Uterus (tissue), 4 donors: ENCODE results near the gene FOXN3. TPM values are rescaled to one million over a fixed set of nuclear protein-coding genes. Genes with fewer than 3 reads are reported as not detected.

Source experiments
- DNase-seq, 2 donors: peaks; one replicate each; pipeline ENCODE4 v3.0.0-alpha.2; 2019 to 2020
- H3K27ac ChIP-seq, 2 donors: fragments of 200-600 bp; sonication (generic); 1 replicate in 1 of 2; 2 replicates in 1 of 2; pipeline ENCODE4 v1.5.1; 2016 to 2018
- H3K27me3 ChIP-seq, 2 donors: fragments of 200-600 bp; sonication (generic); one replicate each; pipeline ENCODE4 v1.5.1; 2018 to 2019; ENCODE audit warnings: control low read depth in 1 of 2
- H3K36me3 ChIP-seq, 2 donors: fragments of 200-600 bp; sonication (generic); one replicate each; pipeline ENCODE4 v1.5.1; 2019; ENCODE audit warnings: control low read depth in 1 of 2
- H3K4me1 ChIP-seq, 2 donors: fragments of 200-600 bp; sonication (generic); one replicate each; pipeline ENCODE4 v1.5.1; 2018 to 2019; ENCODE audit warnings: control low read depth in 1 of 2
- H3K4me3 ChIP-seq, 2 donors: fragments of 200-600 bp; sonication (generic); 1 replicate in 1 of 2; 2 replicates in 1 of 2; pipeline ENCODE4 v1.5.1; 2018 to 2019; ENCODE audit warnings: mild to moderate bottlenecking in 1 of 2
- H3K9me3 ChIP-seq, 2 donors: fragments of 200-600 bp; sonication (generic); one replicate each; pipeline ENCODE4 v1.5.1; 2019; ENCODE audit warnings: control low read depth in 1 of 2
- POLR2A ChIP-seq, 2 donors: fragments of 450-650 bp; IDR thresholded peaks; one replicate each; pipeline ENCODE4 v1.6.1; 2016; ENCODE audit warnings: antibody characterized with exemption in 2 of 2, mild to moderate bottlenecking in 1 of 2, moderate library complexity in 1 of 2
- intact Hi-C: fragments of 100-400 bp; cut with DNase I; formaldehyde crosslinking; loops from one replicate; pipeline ENCODE4 v1.15.1; 2023; ENCODE audit warnings: low total_unique reads
- total RNA-seq, 4 donors: library from RNA; depleted of rRNA in 3 of 4; stranded (reverse); fragments of >200 nt in 3 of 4; gene quantifications; one replicate each; pipeline versions ENCODE4 v1.1.0 to v1.2.4, GENCODE V29; 2014 to 2023
- TF ChIP-seq, protein P1 (sequence below), 4 experiments: fragments of 200-600 bp in 2 of 4; fragments of 450-650 bp in 2 of 4; sonication (generic) in 2 of 4; IDR thresholded peaks; one replicate each; pipeline ENCODE4 v1.5.1; 2016 to 2019; ENCODE audit warnings: antibody characterized with exemption in 4 of 4, mild to moderate bottlenecking in 2 of 4, moderate library complexity in 1 of 4
- donor health status: DM: yes; HTN: yes; CAD: no.

Gene FOXN3
- total RNA-seq, 4 donors from 2014 or later, result 37.7 to 103 (median 74.9) TPM

DNA sequence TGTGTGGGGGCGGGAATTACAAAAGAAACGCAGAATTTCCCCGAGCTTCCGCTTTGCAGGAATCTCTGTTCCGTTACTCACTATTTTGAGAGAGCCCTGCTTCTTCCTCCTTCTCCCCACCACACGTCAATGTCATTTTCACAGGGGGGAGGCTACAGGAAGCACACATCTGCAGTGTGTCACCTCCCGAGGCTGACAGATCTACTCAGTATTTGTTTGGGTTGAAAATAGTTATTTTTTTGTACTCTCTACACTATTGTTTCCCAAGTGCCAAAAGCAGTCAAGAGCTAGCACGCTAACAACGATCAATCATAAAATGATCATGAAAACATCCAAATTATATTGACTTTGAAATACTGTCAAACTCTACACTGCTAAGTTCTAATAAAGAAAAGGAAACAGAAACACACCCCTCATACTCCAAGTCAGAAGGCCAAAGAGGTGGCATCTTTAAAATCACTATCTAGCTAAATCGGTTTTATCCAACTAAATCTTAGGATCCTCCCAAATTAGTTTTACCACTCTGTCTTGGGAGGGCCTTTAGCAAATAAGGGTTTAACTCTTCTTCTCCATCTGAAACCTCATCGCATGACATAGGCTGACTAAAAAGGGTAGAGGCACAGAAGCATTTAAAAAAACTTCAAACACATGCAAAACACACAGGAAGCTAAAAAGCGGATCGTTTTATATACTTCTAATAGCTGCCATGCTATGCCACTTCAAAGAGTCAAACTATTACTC, 51.8 kb downstream of the FOXN3 start:
- intact Hi-C loops, result no loop called here
- no peak for TF ChIP-seq POLR2A (IDR thresholded peaks at IDR 0.05)
- TF ChIP-seq, protein P1, sequence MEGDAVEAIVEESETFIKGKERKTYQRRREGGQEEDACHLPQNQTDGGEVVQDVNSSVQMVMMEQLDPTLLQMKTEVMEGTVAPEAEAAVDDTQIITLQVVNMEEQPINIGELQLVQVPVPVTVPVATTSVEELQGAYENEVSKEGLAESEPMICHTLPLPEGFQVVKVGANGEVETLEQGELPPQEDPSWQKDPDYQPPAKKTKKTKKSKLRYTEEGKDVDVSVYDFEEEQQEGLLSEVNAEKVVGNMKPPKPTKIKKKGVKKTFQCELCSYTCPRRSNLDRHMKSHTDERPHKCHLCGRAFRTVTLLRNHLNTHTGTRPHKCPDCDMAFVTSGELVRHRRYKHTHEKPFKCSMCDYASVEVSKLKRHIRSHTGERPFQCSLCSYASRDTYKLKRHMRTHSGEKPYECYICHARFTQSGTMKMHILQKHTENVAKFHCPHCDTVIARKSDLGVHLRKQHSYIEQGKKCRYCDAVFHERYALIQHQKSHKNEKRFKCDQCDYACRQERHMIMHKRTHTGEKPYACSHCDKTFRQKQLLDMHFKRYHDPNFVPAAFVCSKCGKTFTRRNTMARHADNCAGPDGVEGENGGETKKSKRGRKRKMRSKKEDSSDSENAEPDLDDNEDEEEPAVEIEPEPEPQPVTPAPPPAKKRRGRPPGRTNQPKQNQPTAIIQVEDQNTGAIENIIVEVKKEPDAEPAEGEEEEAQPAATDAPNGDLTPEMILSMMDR (IDR thresholded peaks at IDR 0.05), result no peak
- no peaks in the 10 kb centered on the region for H3K9me3 ChIP-seq
- no peaks in the 10 kb centered on the region for H3K27me3 ChIP-seq
- H3K27ac ChIP-seq, result peak overlapping the region in 1 of 2 donors; percentile 15
- DNase-seq, result peak; percentile 32 to 34
- no peak overlapping the region for H3K4me3 ChIP-seq
- no peaks in the 10 kb centered on the region for H3K36me3 ChIP-seq
- peaks cover 0 to 7% of the 10 kb centered on the region in 2 donors for H3K4me1 ChIP-seq

DNA sequence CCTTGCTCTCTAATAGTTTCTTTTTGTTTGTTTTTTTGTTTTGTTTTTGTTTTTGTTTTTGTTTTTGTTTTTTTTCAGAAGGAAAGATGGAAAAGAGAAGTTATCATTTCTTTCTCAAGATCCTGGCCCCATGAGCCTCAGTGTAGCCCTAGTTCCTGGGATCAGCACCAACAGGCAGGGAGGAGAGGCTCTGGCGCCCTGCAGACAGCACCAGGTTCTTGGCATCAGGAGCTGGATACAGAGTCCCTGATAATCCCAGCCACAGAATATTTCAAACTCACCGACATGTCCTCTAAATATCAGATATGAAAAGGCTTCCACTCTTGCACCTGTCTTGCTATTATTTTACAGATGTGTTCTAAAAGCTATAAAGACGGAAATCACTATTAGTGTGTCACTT, 52.7 kb downstream of the FOXN3 start:
- H3K36me3 ChIP-seq, result no peaks in the 10 kb centered on the region
- no peak overlapping the region for H3K4me3 ChIP-seq
- intact Hi-C loops, result no loop called here
- no peak overlapping the region for H3K27ac ChIP-seq
- no peak for DNase-seq
- no peaks in the 10 kb centered on the region for H3K27me3 ChIP-seq
- TF ChIP-seq, protein P1 (IDR thresholded peaks at IDR 0.05), result no peak
- TF ChIP-seq POLR2A (IDR thresholded peaks at IDR 0.05), result no peak
- H3K4me1 ChIP-seq, result peaks cover 0 to 7% of the 10 kb centered on the region in 2 donors
- H3K9me3 ChIP-seq, result no peaks in the 10 kb centered on the region

DNA sequence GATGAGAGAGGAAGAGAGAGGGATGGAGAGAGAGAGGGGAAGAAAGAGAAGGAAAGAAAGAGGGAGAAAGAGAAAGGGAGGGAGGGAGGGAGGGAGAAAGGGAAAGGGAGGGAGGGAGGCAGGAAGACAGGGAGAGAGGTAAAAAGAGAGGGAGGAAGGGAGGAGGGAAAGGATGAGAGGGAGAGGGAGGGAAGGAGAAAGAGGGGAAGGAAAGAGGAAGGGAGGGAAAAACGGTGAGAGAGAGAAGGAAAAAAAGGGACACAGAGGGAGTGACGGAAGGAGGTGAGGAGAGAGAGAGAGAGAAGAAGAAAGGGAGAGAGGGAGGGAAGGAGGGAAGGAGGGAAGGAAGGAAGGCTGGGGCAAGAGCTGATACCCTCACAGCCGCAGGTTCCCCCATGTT, 56.8 kb downstream of the FOXN3 start:
- Histone ChIP-seq H3K27ac (peak overlapping the region; percentile 53 to 68), H3K36me3 (no peaks in the 10 kb centered on the region), H3K4me3 (no peak overlapping the region), H3K9me3 (no peaks in the 10 kb centered on the region), H3K4me1 (peaks cover 0 to 2% of the 10 kb centered on the region in 2 donors), H3K27me3 (no peaks in the 10 kb centered on the region)
- no peak for DNase-seq
- intact Hi-C loops, result no loop called here
- TF ChIP-seq, protein P1 (IDR thresholded peaks at IDR 0.05), result no peak
- TF ChIP-seq POLR2A (IDR thresholded peaks at IDR 0.05), result no peak

DNA sequence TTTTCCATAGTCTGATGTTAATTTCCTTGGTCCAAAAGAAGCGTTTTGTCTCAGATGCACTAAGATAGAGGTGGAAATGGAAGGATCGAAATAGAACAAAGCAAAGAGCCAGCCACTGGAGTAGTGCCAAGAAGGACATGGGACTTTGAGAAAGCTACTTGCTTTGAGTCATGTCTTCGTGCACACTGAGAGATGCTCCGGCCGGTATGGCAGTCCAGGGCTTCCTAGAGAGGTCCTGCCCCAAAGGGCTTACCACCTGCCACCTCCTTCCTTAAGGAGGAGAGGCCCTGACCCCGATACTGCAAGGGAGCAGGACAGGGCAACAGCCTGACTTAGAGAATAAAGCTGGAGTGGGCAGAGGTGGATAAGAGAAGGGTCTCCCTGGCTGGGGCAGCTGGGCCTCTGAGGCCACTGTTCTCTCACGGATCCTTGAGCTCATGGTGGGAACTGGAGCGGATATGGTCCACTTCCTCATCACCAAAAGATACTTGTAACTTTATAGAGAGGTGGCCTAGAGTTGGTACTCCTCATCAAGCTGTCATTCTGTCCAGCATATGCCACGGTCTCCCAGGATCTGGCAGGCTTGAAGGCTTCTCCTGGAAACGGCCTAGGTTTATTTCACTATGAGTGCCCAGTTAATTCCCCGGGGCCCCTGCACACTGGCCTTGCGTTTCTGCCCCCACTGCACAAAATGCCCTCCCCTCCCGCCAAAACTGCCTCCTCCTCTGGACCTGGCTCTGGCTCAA, 57.4 kb downstream of the FOXN3 start:
- peak; percentile 46 to 64 for DNase-seq
- TF ChIP-seq, protein P1 (IDR thresholded peaks at IDR 0.05), result no peak
- no peak for TF ChIP-seq POLR2A (IDR thresholded peaks at IDR 0.05)
- H3K9me3 ChIP-seq, result no peaks in the 10 kb centered on the region
- no peaks in the 10 kb centered on the region for H3K36me3 ChIP-seq
- H3K27ac ChIP-seq, result peak overlapping the region; percentile 53 to 68
- peaks cover 0 to 2% of the 10 kb centered on the region in 2 donors for H3K4me1 ChIP-seq
- no peaks in the 10 kb centered on the region for H3K27me3 ChIP-seq
- intact Hi-C loops, result no loop called here
- H3K4me3 ChIP-seq, result no peak overlapping the region
